Neural cell (in vitro differentiated cells): Measurements from ENCODE around the gene PCSK4.

ENCODE experiments used
- CTCF ChIP-seq: fragments of 450-650 bp; IDR thresholded peaks from 2 replicates; pipeline ENCODE4 v1.5.1; 2014; ENCODE audit warnings: antibody characterized with exemption, mild to moderate bottlenecking, moderate library complexity; ENCODE audit not compliant: poor library complexity, severe bottlenecking
- EP300 ChIP-seq: fragments of 450-650 bp; conservative IDR thresholded peaks from 2 replicates; pipeline ENCODE4 v1.6.1; 2014; ENCODE audit warnings: antibody characterized with exemption, mild to moderate bottlenecking, moderate library complexity; ENCODE audit not compliant: poor library complexity, severe bottlenecking
- EZH2 ChIP-seq: fragments of 200-600, 300-800 bp; shearing (Covaris generic), sonication (generic); IDR thresholded peaks from 2 replicates; pipeline ENCODE4 v1.6.1; 2014; ENCODE audit warnings: antibody characterized with exemption, low read length, borderline replicate concordance, mild to moderate bottlenecking; ENCODE audit not compliant: insufficient read depth, poor library complexity, severe bottlenecking
- POLR2AphosphoS5 ChIP-seq: IDR thresholded peaks from 2 replicates; pipeline ENCODE4 v1.6.1; 2012
- RAD21 ChIP-seq: fragments of 450-650 bp; conservative IDR thresholded peaks from 2 replicates; pipeline ENCODE4 v1.6.1; 2014; ENCODE audit warnings: antibody characterized with exemption, mild to moderate bottlenecking, moderate library complexity
- REST ChIP-seq: IDR thresholded peaks from 2 replicates; pipeline ENCODE4 v1.6.1; 2012; ENCODE audit warnings: borderline replicate concordance
- TAF1 ChIP-seq: IDR thresholded peaks from 2 replicates; pipeline ENCODE4 v1.6.1; 2012; ENCODE audit warnings: low read depth

- TF ChIP-seq CTCF (no peak), TAF1 (no peak), EZH2 (no peak), REST (no peak), EP300 (no peak), POLR2AphosphoS5 (no peak), RAD21 (no peak)
These were observed 56.1 kb downstream of the PCSK4 start for GRCh38 chr19:1434040-1434366.
